Heart left ventricle (tissue), 13 donors: ENCODE results near the gene KIF26A.

Source experiments
- POLR2A ChIP-seq, 2 donors: fragments of 450-650 bp; IDR thresholded peaks; one replicate each; pipeline ENCODE4 v1.6.1; 2017; ENCODE audit warnings: antibody characterized with exemption in 2 of 2, mild to moderate bottlenecking in 2 of 2, moderate library complexity in 2 of 2
- TF ChIP-seq, protein P1 (sequence below), 12 donors: fragments of 200-600 bp; sonication (generic) in 4 of 12; IDR thresholded peaks; one replicate each; pipeline versions ENCODE4 v1.5.0 to v1.8.0; 2018 to 2022; ENCODE audit warnings: antibody characterized with exemption in 12 of 12, mild to moderate bottlenecking in 5 of 12
- donor health status: ischemic (EF 13 %, LVEDD 7.1; RV severe dilation, severe dysfunction).
- donor health status: DM: no; HTN: yes; CAD: no.
- donor health status: DM: no; HTN: no; CAD: no.
- donor health status: ischemic (EF 25% LVEDD 6.9; RV normal size, moderate dysfunction).
- donor health status: ischemic (EF 25% LVEDD 5.7; RV mildly dilated, moderate dysfunction).
- donor health status: ischemic (EF 35%, LVEDD 5.7; RV mildly dilated, moderate dysfunction).
- donor health status: nonischemic (EF 11% LVEDD 7.7; RV severe dilation, severe dysfunction).
- donor health status: DM: yes; HTN: yes; CAD: no.
- donor health status: PGD.
- donor health status: ischemic (EF 29% LVEDD 5.4; RV normal size, mild dysfunction).
- donor health status: nonischemic (EF 23%, LVEDD 6.1; RV moderate dilation, normal function).

DNA sequence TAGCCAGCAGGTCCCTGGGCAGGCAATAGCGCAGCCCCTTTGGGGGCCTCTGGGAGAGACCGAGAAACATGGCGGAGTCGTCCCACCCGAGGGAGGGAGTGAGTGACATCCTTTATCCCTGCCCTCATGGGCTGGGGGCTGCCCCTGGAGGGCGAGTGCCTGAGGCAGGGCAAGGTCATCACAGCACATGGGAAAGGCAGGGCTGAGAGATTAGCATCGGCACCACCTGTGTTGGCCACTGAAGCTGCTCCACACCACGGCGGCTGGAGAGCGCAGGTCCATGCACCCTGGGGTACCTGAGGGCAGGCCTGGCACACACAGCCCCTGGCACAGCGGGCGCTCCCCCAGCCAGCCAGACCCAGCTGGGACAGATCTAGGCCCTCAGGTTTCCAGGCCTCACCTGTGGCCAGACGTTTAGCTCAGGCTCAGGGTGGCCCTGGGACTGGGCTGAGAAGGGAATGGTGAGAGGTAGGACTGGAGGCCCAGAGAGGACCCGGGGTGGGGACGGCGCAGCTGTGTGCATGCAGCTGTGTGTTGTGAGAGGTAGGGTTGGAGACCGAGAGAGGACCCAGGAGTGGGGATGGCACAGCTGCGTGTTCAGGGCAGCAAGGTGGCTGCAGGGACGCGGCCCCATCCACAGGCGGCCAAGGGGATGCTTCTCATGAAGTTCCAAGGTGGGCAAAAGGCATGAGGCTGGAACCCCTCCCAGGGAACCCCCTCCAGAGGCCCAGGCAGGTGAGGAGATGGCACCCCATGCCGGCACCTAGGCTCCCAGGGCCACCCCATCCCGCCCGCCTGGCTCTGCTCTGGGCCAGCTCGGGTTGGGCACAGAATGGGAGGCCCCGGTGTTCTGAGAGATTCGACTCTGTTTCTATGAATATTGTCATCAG lies 74.1 kb downstream of the KIF26A start:
- TF ChIP-seq, protein P1, sequence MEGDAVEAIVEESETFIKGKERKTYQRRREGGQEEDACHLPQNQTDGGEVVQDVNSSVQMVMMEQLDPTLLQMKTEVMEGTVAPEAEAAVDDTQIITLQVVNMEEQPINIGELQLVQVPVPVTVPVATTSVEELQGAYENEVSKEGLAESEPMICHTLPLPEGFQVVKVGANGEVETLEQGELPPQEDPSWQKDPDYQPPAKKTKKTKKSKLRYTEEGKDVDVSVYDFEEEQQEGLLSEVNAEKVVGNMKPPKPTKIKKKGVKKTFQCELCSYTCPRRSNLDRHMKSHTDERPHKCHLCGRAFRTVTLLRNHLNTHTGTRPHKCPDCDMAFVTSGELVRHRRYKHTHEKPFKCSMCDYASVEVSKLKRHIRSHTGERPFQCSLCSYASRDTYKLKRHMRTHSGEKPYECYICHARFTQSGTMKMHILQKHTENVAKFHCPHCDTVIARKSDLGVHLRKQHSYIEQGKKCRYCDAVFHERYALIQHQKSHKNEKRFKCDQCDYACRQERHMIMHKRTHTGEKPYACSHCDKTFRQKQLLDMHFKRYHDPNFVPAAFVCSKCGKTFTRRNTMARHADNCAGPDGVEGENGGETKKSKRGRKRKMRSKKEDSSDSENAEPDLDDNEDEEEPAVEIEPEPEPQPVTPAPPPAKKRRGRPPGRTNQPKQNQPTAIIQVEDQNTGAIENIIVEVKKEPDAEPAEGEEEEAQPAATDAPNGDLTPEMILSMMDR (IDR thresholded peaks at IDR 0.05) = no peak
- TF ChIP-seq POLR2A (IDR thresholded peaks at IDR 0.05) = no peak
